Psoas muscle (tissue), 8 donors: ENCODE results near the gene LRRC32. TPM values are rescaled to one million over a fixed set of nuclear protein-coding genes. Genes with fewer than 3 reads are reported as not detected.
A peak's percentile ranks its signal among the peaks of the same experiment; 100 is the strongest.

ENCODE experiments used
- ATAC-seq, 4 donors: fragments of 200-7000 bp; cut with Tn5 transposase; one replicate each; pipeline ENCODE4 v1.9.1; 2020; ENCODE audit warnings: moderate library complexity in 3 of 4, mild to moderate bottlenecking in 2 of 4
- DNase-seq, 2 donors: peaks; one replicate each; pipeline ENCODE4 v3.0.0-alpha.2; 2020
- H3K27ac ChIP-seq: fragments of 200-600 bp; one replicate; pipeline ENCODE4 v1.8.0; 2022
- H3K27me3 ChIP-seq, 3 donors: fragments of 200-600 bp in 1 of 3; one replicate each; pipeline versions ENCODE4 v1.6.1 to v1.8.0; 2013 to 2022; ENCODE audit warnings: low read length in 2 of 3, mild to moderate bottlenecking in 2 of 3, moderate library complexity in 1 of 3; ENCODE audit not compliant: insufficient read depth in 3 of 3
- H3K36me3 ChIP-seq, 2 donors: fragments of 200-600 bp in 1 of 2; one replicate each; pipeline versions ENCODE4 v1.6.1 to v1.8.0; 2013 to 2022; ENCODE audit warnings: low read depth in 1 of 2, mild to moderate bottlenecking in 1 of 2, moderate library complexity in 1 of 2; ENCODE audit not compliant: insufficient read depth in 1 of 2
- H3K4me1 ChIP-seq: fragments of 200-600 bp; one replicate; pipeline ENCODE4 v1.8.0; 2022
- H3K4me3 ChIP-seq: fragments of 200-600 bp; one replicate; pipeline ENCODE4 v1.8.0; 2022; ENCODE audit warnings: mild to moderate bottlenecking
- H3K9me3 ChIP-seq: fragments of 200-600 bp; one replicate; pipeline ENCODE4 v1.8.0; 2022
- CTCF ChIP-seq: fragments of 200-600 bp; IDR thresholded peaks from one replicate; pipeline ENCODE4 v1.8.0; 2022; ENCODE audit warnings: antibody characterized with exemption
- WGBS, 3 donors: extraction: QIAGEN DNeasy Blood & Tissue Kit; methylation state at CpG; one replicate each; pipeline versions ENCODE4 v1.1.6 to v1.1.7; 2013; 5-methylcytosine and 5-hydroxymethylcytosine counted together
- intact Hi-C, 2 donors: fragments of 100-400 bp; cut with DNase I; formaldehyde crosslinking; loops; one replicate each; pipeline versions ENCODE4 v1.11.0 to v1.14.2; 2022
- polyA plus RNA-seq, 3 donors: library from polyadenylated mRNA; stranded (reverse); fragments of 200-250 nt; gene quantifications; one replicate each; pipeline ENCODE4 v1.2.3, GENCODE V29; 2013
- total RNA-seq, 4 donors: library from RNA; stranded (reverse); fragmentation: NEBNext Ultra II Directional in 2 of 4; extraction: Animal tissue kit (Norgen Biotek cat#: 25700) in 2 of 4; gene quantifications; one replicate each; pipeline versions ENCODE4 v1.2.1 to v1.2.4, GENCODE V29; 2021 to 2023
- donor health status: healthy with polysubstance abuse.
- donor health status: DM: no; HTN: no; CAD: no; lungs with moderate emphysema.
- donor health status: Bipolar disorder and iron deficiency.
- donor health status: healthy.
- donor health status: DM: yes; HTN: yes; CAD: no.
- donor health status: DM: no; HTN: no; CAD: no.
- donor health status: DM: no; HTN: no; CAD: no.
- donor health status: DM: yes; HTN: yes; CAD: no.

Gene LRRC32
- total and polyA plus RNA-seq, 7 donors: 14.7 to 32.9 (median 16.7) TPM

- Histone ChIP-seq H3K9me3 (no peaks in the 10 kb centered on the region), H3K36me3 (no peaks in the 10 kb centered on the region), H3K4me3 (no peak overlapping the region), H3K27ac (no peak overlapping the region), H3K27me3 (no peaks in the 10 kb centered on the region), H3K4me1 (no peaks in the 10 kb centered on the region)
- intact Hi-C loops: no loop called here
- 45 to 52% (median 46%) methylated on average over 4 of the region's 4 CpGs for WGBS, 3 donors
- ATAC-seq (no peak), DNase-seq (no peak)
- TF ChIP-seq CTCF: no peak
Measured at GRCh38 chr11:76634886-76635285, 35.7 kb downstream of the LRRC32 start.

DNA sequence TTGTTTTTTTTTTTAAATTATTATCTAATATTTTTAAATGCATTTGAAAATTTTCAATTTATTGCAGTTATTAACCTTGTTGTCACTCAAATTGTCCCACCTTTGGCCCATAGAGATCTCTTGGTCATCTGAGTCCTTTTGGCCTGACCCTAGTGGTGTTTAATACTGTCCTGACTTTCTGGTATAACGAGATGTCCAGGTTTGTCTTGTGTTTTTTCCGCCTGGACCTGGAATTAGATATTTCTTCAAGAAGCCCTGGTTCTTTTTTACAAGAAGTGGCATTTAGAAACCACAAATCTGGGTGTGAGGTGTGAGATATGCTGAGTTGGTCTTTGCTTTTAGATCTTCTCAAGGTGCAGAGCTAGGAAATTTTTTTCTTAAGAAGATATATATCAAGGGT is 38.1 kb downstream of the LRRC32 start:
- H3K4me1 ChIP-seq: no peaks in the 10 kb centered on the region
- ATAC-seq (no peak), DNase-seq (no peak)
- H3K36me3 ChIP-seq: no peaks in the 10 kb centered on the region
- WGBS, 3 donors: 85 to 88% (median 86%) methylated on average over 2 of the region's 2 CpGs
- H3K9me3 ChIP-seq: no peaks in the 10 kb centered on the region
- intact Hi-C loops: no loop called here
- no peaks in the 10 kb centered on the region for H3K27me3 ChIP-seq
- H3K4me3 ChIP-seq: no peak overlapping the region
- TF ChIP-seq CTCF: no peak
- peak overlapping the region; percentile 84 for H3K27ac ChIP-seq

DNA sequence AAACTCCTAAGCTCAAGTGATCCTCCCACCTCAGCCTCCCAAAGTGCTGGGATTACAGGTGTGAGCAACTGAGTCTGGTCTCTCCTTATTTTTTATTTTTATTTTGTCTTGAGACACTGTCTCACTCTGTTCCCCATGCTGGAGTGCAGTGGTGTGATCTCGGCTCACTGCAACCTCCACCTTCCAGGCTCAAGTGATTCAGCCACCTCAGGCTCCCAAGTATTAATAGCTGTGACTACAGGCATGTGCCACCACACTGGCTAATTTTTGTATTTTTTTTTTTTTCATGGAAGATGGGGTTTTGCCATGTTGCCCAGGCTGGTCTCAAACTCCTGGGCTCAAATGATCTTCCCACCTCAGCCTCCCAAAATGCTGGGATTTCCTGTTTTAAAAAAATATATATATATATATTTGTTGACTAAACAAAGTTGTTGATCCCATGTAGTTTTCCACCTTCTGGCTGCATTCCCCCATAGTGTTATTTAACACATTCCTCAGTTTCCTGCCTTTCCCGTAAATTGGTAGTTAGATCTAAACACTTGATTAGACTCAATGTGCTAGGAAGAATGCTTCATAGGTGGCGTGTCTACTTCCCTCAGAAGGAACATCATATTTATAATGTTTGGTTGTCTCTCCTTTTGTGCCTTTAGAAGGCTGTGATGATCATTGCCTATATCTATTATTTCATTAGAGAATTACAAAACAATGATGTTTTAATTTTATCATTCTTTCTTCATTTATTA is 38.8 kb downstream of the LRRC32 start:
- no peak for TF ChIP-seq CTCF
- DNase-seq (no peak), ATAC-seq (no peak)
- intact Hi-C loops: no loop called here
- no peaks in the 10 kb centered on the region for H3K9me3 ChIP-seq
- no peaks in the 10 kb centered on the region for H3K36me3 ChIP-seq
- H3K4me1 ChIP-seq: no peaks in the 10 kb centered on the region
- H3K27ac ChIP-seq: peak overlapping the region; percentile 84
- H3K4me3 ChIP-seq: no peak overlapping the region
- WGBS, 3 donors: 80 to 86% (median 83%) methylated on average over 3 of the region's 3 CpGs
- no peaks in the 10 kb centered on the region for H3K27me3 ChIP-seq

DNA sequence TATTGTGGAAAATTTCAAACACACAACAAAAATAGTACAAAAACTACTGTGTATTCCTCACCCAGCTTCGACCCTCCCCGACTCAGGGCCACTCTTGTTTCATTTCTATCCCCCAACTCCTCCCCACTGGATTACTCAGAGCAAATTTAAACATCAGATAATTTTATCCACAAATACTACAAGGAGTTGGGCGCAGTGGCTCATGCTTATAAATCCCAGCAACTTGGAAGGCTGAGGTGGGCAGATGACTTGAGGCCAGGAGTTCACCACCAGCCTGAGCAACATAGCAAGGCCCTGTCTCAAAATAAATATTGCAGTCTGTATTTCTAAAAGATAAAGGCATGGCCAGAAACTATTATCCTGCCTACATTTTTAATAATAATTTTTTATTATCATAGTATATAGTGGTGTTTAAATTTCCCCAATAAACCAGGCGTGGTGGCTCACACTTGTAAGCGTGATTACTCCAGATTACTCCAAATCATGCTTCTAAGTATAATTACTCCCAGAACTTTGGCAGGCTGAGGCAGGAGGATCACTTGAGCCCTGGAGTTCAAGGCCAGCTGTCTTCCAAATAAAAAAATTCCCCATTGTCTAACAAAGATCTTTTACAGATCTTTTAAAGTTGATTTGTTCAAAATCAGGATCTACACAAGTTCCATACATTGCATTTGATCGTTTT is 39.8 kb downstream of the LRRC32 start:
- no peaks in the 10 kb centered on the region for H3K27me3 ChIP-seq
- H3K4me1 ChIP-seq: no peaks in the 10 kb centered on the region
- ATAC-seq (no peak), DNase-seq (no peak)
- H3K36me3 ChIP-seq: no peaks in the 10 kb centered on the region
- no peak overlapping the region for H3K4me3 ChIP-seq
- intact Hi-C loops: no loop called here
- H3K27ac ChIP-seq: peak overlapping the region; percentile 84
- TF ChIP-seq CTCF: no peak
- no peaks in the 10 kb centered on the region for H3K9me3 ChIP-seq
- 67 to 76% (median 71%) methylated on average over 6 of the region's 6 CpGs for WGBS, 3 donors
